GM12892 (cell line): ENCODE data around the gene TMCO4.

Experiments
- POLR2A ChIP-seq: IDR thresholded peaks from 2 replicates; pipeline ENCODE4 v1.6.1; 2011; ENCODE audit warnings: low read depth, low read length, control low read depth
- TAF1 ChIP-seq: IDR thresholded peaks from 2 replicates; pipeline ENCODE4 v1.6.1; 2011; ENCODE audit warnings: low read depth, mild to moderate bottlenecking, control low read depth, low read length, borderline replicate concordance

DNA sequence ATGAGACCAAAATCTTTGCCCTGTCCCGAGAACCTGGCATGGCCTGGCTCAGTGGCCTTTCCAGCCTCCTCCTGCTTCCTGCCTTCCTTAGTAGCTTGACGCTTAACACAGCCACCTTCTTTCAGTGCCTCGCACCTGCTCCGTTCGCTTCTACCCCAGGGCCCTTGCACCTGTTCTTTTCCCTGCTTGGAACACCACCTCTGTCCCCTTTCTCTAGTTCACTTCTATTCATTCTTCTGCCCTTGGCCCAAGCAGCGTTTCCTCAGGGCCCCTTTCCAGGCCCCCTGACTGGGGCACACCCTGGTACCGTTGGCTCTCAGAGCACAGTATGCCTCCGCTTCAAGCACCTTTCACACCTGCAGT is 144.0 kb downstream of the TMCO4 start:
- TF ChIP-seq POLR2A (no peak), TAF1 (no peak)
